H9 (cell line): Measurements from ENCODE around the gene MYBBP1A. TPM values are rescaled to one million over a fixed set of nuclear protein-coding genes. Genes with fewer than 3 reads are reported as not detected.

Experiments used
- DNase-seq: peaks from one replicate; pipeline ENCODE4 v3.0.0-alpha.2; 2017
- H2AFZ ChIP-seq: one replicate; pipeline ENCODE4 v1.6.1; 2013; ENCODE audit warnings: mild to moderate bottlenecking, low read length, control low read depth, moderate library complexity
- H2AK5ac ChIP-seq: 2 replicates; pipeline ENCODE4 v1.6.1; 2013; ENCODE audit warnings: low read length, control low read depth, mixed read lengths; ENCODE audit not compliant: insufficient read length
- H2BK120ac ChIP-seq: one replicate; pipeline ENCODE4 v1.6.1; 2013; ENCODE audit warnings: low read depth, mild to moderate bottlenecking, low read length, control low read depth, inconsistent platforms; ENCODE audit not compliant: poor library complexity, severe bottlenecking
- H2BK12ac ChIP-seq: 2 replicates; pipeline ENCODE4 v1.6.1; 2013; ENCODE audit warnings: low read length, control low read depth, mixed read lengths, low read depth; ENCODE audit not compliant: insufficient read length
- H2BK15ac ChIP-seq: 2 replicates; pipeline ENCODE4 v1.6.1; 2013; ENCODE audit warnings: low read depth, low read length, control low read depth
- H2BK20ac ChIP-seq: one replicate; pipeline ENCODE4 v1.6.1; 2013; ENCODE audit warnings: low read depth, mild to moderate bottlenecking, low read length, control low read depth, inconsistent platforms; ENCODE audit not compliant: poor library complexity, severe bottlenecking
- H2BK5ac ChIP-seq: 2 replicates; pipeline ENCODE4 v1.6.1; 2013; ENCODE audit warnings: low read length, control low read depth, mixed read lengths; ENCODE audit not compliant: insufficient read length
- H3K14ac ChIP-seq: 2 replicates; pipeline ENCODE4 v1.6.1; 2013; ENCODE audit warnings: low read length, control low read depth; ENCODE audit not compliant: insufficient read depth
- H3K18ac ChIP-seq: 2 replicates; pipeline ENCODE4 v1.6.1; 2013; ENCODE audit warnings: low read depth, mild to moderate bottlenecking, mixed read lengths, low read length, control low read depth; ENCODE audit not compliant: insufficient read length
- H3K23ac ChIP-seq: 2 replicates; pipeline ENCODE4 v1.6.1; 2013; ENCODE audit warnings: low read length, control low read depth, mixed read lengths, low read depth; ENCODE audit not compliant: insufficient read length
- H3K23me2 ChIP-seq: 2 replicates; pipeline ENCODE4 v1.6.1; 2013; ENCODE audit warnings: low read depth, mild to moderate bottlenecking, mixed read lengths, low read length, control low read depth; ENCODE audit not compliant: insufficient read length, poor library complexity, severe bottlenecking
- H3K27ac ChIP-seq: 2 replicates; pipeline ENCODE4 v1.5.1; 2013; ENCODE audit warnings: low read length, control low read depth, mixed read lengths, low read depth; ENCODE audit not compliant: insufficient read length
- H3K27me3 ChIP-seq: 2 replicates; pipeline ENCODE4 v1.6.1; 2013; ENCODE audit warnings: low read length, control low read depth, inconsistent platforms; ENCODE audit not compliant: insufficient read depth
- H3K4ac ChIP-seq: 2 replicates; pipeline ENCODE4 v1.6.1; 2013; ENCODE audit warnings: low read depth, mild to moderate bottlenecking, control low read depth, inconsistent platforms, low read length, moderate library complexity
- H3K4me1 ChIP-seq: 2 replicates; pipeline ENCODE4 v1.6.1; 2013; ENCODE audit warnings: low read length, control low read depth, inconsistent platforms; ENCODE audit not compliant: insufficient read depth
- H3K4me2 ChIP-seq: 2 replicates; pipeline ENCODE4 v1.6.1; 2013; ENCODE audit warnings: low read length, control low read depth, mixed read lengths; ENCODE audit not compliant: insufficient read length, insufficient read depth
- H3K56ac ChIP-seq: 2 replicates; pipeline ENCODE4 v1.6.1; 2013; ENCODE audit warnings: low read depth, mild to moderate bottlenecking, mixed read lengths, low read length, control low read depth; ENCODE audit not compliant: insufficient read length
- H3K79me1 ChIP-seq: 2 replicates; pipeline ENCODE4 v1.6.1; 2013; ENCODE audit warnings: low read depth, mild to moderate bottlenecking, moderate library complexity, low read length, control low read depth, inconsistent platforms; ENCODE audit not compliant: insufficient read depth, poor library complexity, severe bottlenecking
- H3K79me2 ChIP-seq: 2 replicates; pipeline ENCODE4 v1.6.1; 2013; ENCODE audit warnings: low read length, control low read depth, inconsistent platforms; ENCODE audit not compliant: insufficient read depth
- H3K9ac ChIP-seq: 2 replicates; pipeline ENCODE4 v1.6.1; 2013; ENCODE audit warnings: low read length, control low read depth, mixed read lengths; ENCODE audit not compliant: insufficient read length; ENCODE audit errors: extremely low read depth
- H3K9me3 ChIP-seq: one replicate; pipeline ENCODE4 v1.6.1; 2013; ENCODE audit warnings: low read depth, low read length, inconsistent platforms; ENCODE audit not compliant: control insufficient read depth
- H3T11ph ChIP-seq: one replicate; pipeline ENCODE4 v1.6.1; 2013; ENCODE audit warnings: mild to moderate bottlenecking, low read length, control low read depth, inconsistent platforms
- H4K20me1 ChIP-seq: one replicate; pipeline ENCODE4 v1.6.1; 2013; ENCODE audit not compliant: control insufficient read depth, insufficient read length, insufficient read depth
- H4K5ac ChIP-seq: 2 replicates; pipeline ENCODE4 v1.6.1; 2013; ENCODE audit warnings: low read depth, mild to moderate bottlenecking, mixed read lengths, low read length, control low read depth; ENCODE audit not compliant: insufficient read length
- H4K8ac ChIP-seq: replicated peaks from 2 replicates; pipeline ENCODE4 v1.6.1; 2013; ENCODE audit warnings: low read length, control low read depth, mixed read lengths, low read depth; ENCODE audit not compliant: insufficient read length
- H4K91ac ChIP-seq: 2 replicates; pipeline ENCODE4 v1.6.1; 2013; ENCODE audit warnings: low read depth, mild to moderate bottlenecking, moderate library complexity, mixed read lengths, low read length, control low read depth; ENCODE audit not compliant: insufficient read length
- H3K27ac Mint-ChIP-seq, 3 experiments: 2 replicates in 2 of 3; 3 replicates in 1 of 3; pipeline ENCODE4 v1.8.0; 2020 to 2021; ENCODE audit warnings: mixed read lengths in 3 of 3, mild to moderate bottlenecking in 1 of 3, moderate library complexity in 1 of 3
- H3K27me3 Mint-ChIP-seq: 2 replicates; pipeline ENCODE4 v1.8.0; 2021; ENCODE audit warnings: low read depth, mild to moderate bottlenecking, moderate library complexity, mixed read lengths
- H3K36me3 Mint-ChIP-seq, 3 experiments: 2 replicates in 2 of 3; 3 replicates in 1 of 3; pipeline ENCODE4 v1.8.0; 2020 to 2021; ENCODE audit warnings: low read depth in 3 of 3, mixed read lengths in 3 of 3; ENCODE audit not compliant: insufficient read depth in 1 of 3
- H3K4me1 Mint-ChIP-seq, 2 experiments: 2 replicates each; pipeline ENCODE4 v1.8.0; 2020; ENCODE audit warnings: mixed read lengths in 2 of 2
- H3K4me3 Mint-ChIP-seq, 2 experiments: 2 replicates in 1 of 2; 3 replicates in 1 of 2; pipeline ENCODE4 v1.8.0; 2020 to 2021; ENCODE audit warnings: mild to moderate bottlenecking in 2 of 2, mixed read lengths in 2 of 2, moderate library complexity in 1 of 2
- H3K9me3 Mint-ChIP-seq, 2 experiments: 2 replicates in 1 of 2; 3 replicates in 1 of 2; pipeline ENCODE4 v1.8.0; 2020; ENCODE audit warnings: mild to moderate bottlenecking in 2 of 2, mixed read lengths in 2 of 2, moderate library complexity in 1 of 2
- CTCF ChIP-seq: fragments of 200-600 bp; sonication (generic); conservative IDR thresholded peaks from 3 replicates; pipeline ENCODE4 v1.8.0; 2021; ENCODE audit warnings: antibody characterized with exemption, mild to moderate bottlenecking
- WGBS: extraction: QIAGEN DNeasy Blood & Tissue Kit; methylation state at CpG from one replicate; pipeline ENCODE4 v1.1.7; 2013; ENCODE audit warnings: missing lambda C conversion rate, low lambda C conversion rate, mixed read lengths; ENCODE audit not compliant: insufficient read length; ENCODE audit errors: extremely low coverage; 5-methylcytosine and 5-hydroxymethylcytosine counted together
- total RNA-seq: library from RNA; stranded (reverse); gene quantifications from 2 replicates; pipeline ENCODE4 v1.2.1, GENCODE V29; 2021

The MYBBP1A gene
- total RNA-seq, 1 experiment from 2014 or later, result 181 TPM

DNA sequence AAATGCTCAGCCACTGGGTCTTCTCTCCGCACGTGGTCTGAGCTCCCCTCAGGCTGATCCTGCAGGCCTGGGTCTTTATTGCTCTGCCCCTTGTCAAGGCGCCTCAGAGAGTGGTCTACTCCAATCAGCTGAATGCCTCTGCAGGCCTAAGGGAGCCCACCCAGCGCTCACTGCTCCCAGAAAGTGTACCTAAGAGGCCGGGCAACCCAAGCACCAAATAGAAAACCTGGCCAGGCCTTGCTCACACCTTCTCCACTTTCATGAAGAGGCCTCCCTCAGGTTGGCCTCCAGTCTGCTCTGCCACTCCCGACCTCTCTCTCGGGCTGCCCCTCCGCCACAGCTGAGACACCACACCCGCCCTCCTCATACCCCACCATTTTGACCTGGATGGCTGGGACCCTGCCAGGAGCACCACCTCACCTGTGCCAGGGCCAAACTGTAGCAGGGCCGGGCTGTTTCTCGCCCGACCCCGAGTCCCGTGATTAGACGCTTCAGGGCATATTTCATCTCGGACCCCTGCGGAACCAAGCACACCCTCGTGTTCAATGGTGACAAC, 665 bp downstream of the MYBBP1A start:
- no peak overlapping the region for H2AK5ac ChIP-seq
- WGBS, result no CpG with 5 or more reads among the region's 18 CpGs
- H4K91ac ChIP-seq, result no peak overlapping the region
- H3K56ac ChIP-seq, result no peak overlapping the region
- no peak overlapping the region for H3K23ac ChIP-seq
- H3K79me2 ChIP-seq, result peaks cover 9% of the 10 kb centered on the region; the same call in 1 of the 2 replicates
- H3K79me1 ChIP-seq, result no peaks in the 10 kb centered on the region
- no peaks in the 10 kb centered on the region for H3K27me3 ChIP-seq
- no peak overlapping the region for H2BK120ac ChIP-seq
- H4K5ac ChIP-seq, result no peak overlapping the region
- Mint-ChIP-seq H3K4me1 (peaks cover 19 to 28% of the 10 kb centered on the region in 2 experiments), H3K27me3 (no peaks in the 10 kb centered on the region), H3K36me3 (peaks cover 30 to 55% (median 44%) of the 10 kb centered on the region in 3 experiments), H3K27ac (peak overlapping the region in 2 of 3 experiments; percentile 56 to 87; a peak in 4 of 7 replicates), H3K9me3 (no peaks in the 10 kb centered on the region), H3K4me3 (peak overlapping the region; percentile 94 to 95)
- no peak for DNase-seq
- H3K9ac ChIP-seq, result peak overlapping the region; percentile 68
- H3T11ph ChIP-seq, result no peak overlapping the region
- H3K18ac ChIP-seq, result no peak overlapping the region
- no peak overlapping the region for H2BK12ac ChIP-seq
- no peak for TF ChIP-seq CTCF
- no peak overlapping the region for H2BK20ac ChIP-seq
- H4K8ac ChIP-seq, result no peak overlapping the region
- peak overlapping the region; percentile 76 for H3K14ac ChIP-seq
- peaks cover 4% of the 10 kb centered on the region; the same call in 1 of the 2 replicates for H3K4me1 ChIP-seq
- no peak overlapping the region for H3K27ac ChIP-seq
- H3K9me3 ChIP-seq, result no peaks in the 10 kb centered on the region
- H4K20me1 ChIP-seq, result peaks cover 3% of the 10 kb centered on the region
- peaks cover 11% of the 10 kb centered on the region for H3K23me2 ChIP-seq
- no peak overlapping the region for H2BK15ac ChIP-seq
- no peak overlapping the region for H2BK5ac ChIP-seq
- H2AFZ ChIP-seq, result no peak overlapping the region
- H3K4me2 ChIP-seq, result peak overlapping the region; percentile 60
- H3K4ac ChIP-seq, result no peak overlapping the region
